ENCODE measurements around the gene AKAP13. TPM values are rescaled to one million over a fixed set of nuclear protein-coding genes. Genes with fewer than 3 reads are reported as not detected.

Gene AKAP13
- total and polyA plus RNA-seq, 5 experiments from 2014 or later: 113 to 244 (median 131) TPM

DNA sequence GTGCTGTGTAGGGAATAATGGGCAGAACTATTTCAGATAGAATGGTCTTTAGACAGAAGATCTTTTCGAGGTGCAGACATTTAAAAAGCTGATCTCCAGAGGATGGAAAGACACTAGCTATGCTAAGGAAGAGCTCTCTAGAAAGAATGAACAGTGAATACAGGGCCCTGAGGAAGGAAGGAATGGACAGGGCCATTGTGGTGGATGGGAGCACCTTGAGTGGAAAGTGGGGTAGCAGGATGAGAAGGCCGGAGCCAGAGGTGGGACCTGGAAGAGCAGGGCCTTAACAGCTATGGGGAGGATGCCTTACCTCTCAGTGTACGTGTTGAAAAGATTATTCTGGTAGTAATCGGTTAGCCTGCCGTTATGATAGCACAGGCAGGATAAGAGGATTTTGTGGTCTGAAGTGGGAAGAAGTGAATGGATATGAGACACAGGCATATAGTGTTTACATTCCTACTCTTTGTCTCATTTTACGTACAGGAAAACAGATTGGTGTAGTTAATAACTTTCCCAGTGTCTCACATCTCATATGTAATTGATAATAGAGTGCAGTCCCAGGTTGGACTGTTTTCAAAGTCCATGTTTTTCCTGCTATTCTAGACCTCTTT lies 241.9 kb downstream of the AKAP13 start:
- Mint-ChIP-seq H3K27ac (peak overlapping the region in 8 of 10 donors; percentile 5 to 77 (median 34)), H3K27me3 (no peaks in the 10 kb centered on the region), H3K4me3 (peak overlapping the region in 1 of 10 donors; percentile 21), H3K4me1 (peaks cover 29 to 58% (median 49%) of the 10 kb centered on the region in 4 donors), H3K36me3 (peaks cover 0 to 13% (median 10%) of the 10 kb centered on the region in 3 donors), H3K9me3 (no peaks in the 10 kb centered on the region)
- POLR2A ChIA-PET: interaction anchor here (0.7 kb wide), 1 partner anchor 242 kb away, joined by 3 read pairs; the partner anchor contains the start of gene AKAP13
- no peak for DNase-seq
- no peak for ATAC-seq

DNA sequence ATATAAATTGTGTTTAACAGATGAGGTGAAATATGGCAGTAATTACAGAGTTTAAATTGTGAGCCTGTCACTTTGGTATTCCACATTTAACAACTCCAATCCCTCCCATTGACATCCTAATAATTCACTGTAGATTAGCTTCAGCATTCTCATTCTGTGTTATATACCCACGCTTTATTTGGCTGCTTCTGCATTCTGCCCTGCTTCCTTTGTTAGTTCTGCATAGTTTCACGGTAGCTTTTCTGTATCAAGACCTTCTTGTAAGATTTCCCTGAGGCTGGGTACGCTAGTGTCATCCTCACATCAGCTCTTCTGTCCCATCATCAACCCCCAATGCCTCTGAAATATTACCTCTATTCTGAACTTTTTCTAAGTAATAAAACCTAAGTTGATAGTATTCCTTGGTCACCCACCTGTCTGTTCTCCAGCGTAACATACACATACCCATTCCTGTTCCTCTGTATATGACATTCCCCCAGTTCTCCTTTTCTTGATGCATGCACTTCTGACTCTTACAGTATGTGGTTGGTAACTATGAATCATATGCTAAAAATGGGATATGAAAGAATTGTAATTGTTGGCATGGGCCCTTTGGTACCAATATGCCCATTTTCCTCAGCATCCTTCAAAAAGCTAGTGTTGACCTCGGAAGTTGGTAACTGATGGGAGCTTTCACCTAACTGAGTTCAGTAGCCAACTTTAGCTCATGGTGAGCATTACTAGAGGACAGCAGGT lies 243.1 kb downstream of the AKAP13 start:
- H3K27me3 Mint-ChIP-seq: no peaks in the 10 kb centered on the region
- POLR2A ChIA-PET: no interaction called here
- ATAC-seq (no peak), DNase-seq (no peak)
- peak overlapping the region in 1 of 10 donors; percentile 23 for H3K4me3 Mint-ChIP-seq
- peaks cover 0 to 22% (median 15%) of the 10 kb centered on the region in 3 donors for H3K36me3 Mint-ChIP-seq
- no peaks in the 10 kb centered on the region for H3K9me3 Mint-ChIP-seq
- H3K27ac Mint-ChIP-seq: peak overlapping the region in 6 of 10 donors; percentile 9 to 71 (median 30)
- H3K4me1 Mint-ChIP-seq: peaks cover 28 to 69% (median 56%) of the 10 kb centered on the region in 4 donors

DNA sequence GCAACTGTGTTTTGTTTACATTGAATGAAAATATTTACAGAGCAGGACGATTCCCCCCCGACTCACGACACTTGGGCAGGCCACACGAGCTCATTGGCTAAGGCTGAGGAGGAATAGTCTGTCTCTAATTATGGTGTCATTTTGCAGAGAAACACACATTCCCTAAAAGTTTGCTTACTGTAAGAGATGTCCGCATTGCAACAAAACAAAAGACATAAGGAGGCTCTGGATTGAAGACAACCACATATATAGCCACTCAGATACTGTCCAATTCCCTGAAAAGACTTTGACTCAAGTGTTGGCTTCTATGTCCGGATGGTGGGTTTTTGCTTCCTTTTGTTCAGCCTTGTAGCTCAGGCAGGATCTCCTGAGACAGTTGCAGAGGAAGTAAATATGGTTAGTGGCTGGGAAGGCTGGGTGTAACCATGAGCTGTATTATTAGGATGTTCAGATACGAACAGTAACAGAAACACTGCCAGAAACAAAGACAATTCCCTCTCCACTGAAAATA lies 243.9 kb downstream of the AKAP13 start:
- ATAC-seq (peak; percentile 33 to 61), DNase-seq (peak in 2 of 10 donors; percentile 21 to 22)
- Mint-ChIP-seq H3K9me3 (no peaks in the 10 kb centered on the region), H3K27me3 (no peaks in the 10 kb centered on the region), H3K4me1 (peaks cover 30 to 74% (median 61%) of the 10 kb centered on the region in 4 donors), H3K36me3 (peaks cover 0 to 27% (median 18%) of the 10 kb centered on the region in 3 donors), H3K27ac (peak overlapping the region in 9 of 10 donors; percentile 7 to 78 (median 41)), H3K4me3 (peak overlapping the region; percentile 17 to 72 (median 70))
- POLR2A ChIA-PET: interaction anchor here (0.9 to 1.3 kb wide), 2 partner anchors 9 to 66 kb away, joined by 3 read pairs; no protein-coding TSS in a partner anchor

DNA sequence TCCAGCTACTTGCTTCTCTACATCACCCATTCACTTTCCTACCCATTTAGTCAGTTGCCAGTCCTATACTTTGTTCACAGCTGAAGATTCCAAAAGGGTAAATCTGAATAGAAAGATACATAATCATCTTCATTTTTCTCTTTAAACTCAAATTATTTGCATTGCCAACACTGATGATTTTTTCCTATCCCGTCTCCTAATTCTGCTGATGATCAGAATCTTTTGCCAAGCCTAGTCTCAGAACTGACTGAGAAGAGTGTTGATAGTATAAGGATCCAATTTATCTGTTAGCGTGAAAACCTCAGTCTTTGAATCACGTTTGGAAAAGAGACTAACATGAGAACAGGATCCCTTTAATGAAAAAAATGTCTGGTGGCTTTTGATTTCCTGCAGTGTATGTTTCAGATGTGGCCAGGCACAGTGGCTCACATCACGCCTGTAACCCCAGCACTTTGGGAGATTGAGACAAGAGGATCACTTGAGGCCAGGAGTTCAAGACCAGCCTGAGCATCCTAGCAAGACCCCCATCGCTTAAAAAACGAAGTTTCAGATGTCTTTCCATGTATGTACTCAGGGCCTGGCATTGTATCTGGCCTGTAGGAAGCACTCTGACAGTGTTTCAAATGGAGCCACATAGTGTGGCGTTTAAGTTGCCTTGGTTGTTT lies 244.9 kb downstream of the AKAP13 start:
- POLR2A ChIA-PET: interaction anchor here (0.9 to 1.3 kb wide), 3 partner anchors 8 to 65 kb away, joined by 3 read pairs; no protein-coding TSS in a partner anchor
- H3K36me3 Mint-ChIP-seq: peaks cover 0 to 31% (median 18%) of the 10 kb centered on the region in 3 donors
- peak overlapping the region; percentile 45 to 91 (median 76) for H3K27ac Mint-ChIP-seq
- ATAC-seq: peak; percentile 49 to 74
- peak overlapping the region; percentile 26 to 72 (median 60) for H3K4me3 Mint-ChIP-seq
- DNase-seq: peak in 4 of 10 donors; percentile 20 to 41 (median 27)
- no peaks in the 10 kb centered on the region for H3K9me3 Mint-ChIP-seq
- no peaks in the 10 kb centered on the region for H3K27me3 Mint-ChIP-seq
- peaks cover 33 to 79% (median 66%) of the 10 kb centered on the region in 4 donors for H3K4me1 Mint-ChIP-seq

DNA sequence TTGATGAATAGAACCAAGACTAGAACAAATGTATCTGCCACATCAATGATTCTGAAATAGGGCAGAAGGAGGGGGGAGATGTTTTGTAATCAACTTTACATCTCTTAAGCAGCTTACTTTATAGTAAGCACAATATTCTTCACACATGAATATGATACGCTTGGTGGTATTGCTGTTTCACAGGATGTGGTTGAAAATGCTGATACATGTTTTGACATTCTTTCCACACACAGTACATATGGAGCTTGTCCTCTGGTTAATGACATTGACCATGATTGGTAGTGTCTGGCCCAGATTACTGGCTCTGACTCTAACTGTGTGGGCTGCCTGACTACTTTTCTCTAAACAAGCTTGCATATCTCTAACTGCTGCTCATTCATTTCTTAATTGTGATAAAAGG lies 245.5 kb downstream of the AKAP13 start:
- Mint-ChIP-seq H3K27ac (peak overlapping the region; percentile 1 to 91 (median 76)), H3K36me3 (peaks cover 0 to 32% (median 18%) of the 10 kb centered on the region in 3 donors), H3K9me3 (no peaks in the 10 kb centered on the region), H3K27me3 (no peaks in the 10 kb centered on the region), H3K4me1 (peaks cover 33 to 84% (median 66%) of the 10 kb centered on the region in 4 donors), H3K4me3 (peak overlapping the region in 9 of 10 donors; percentile 26 to 72 (median 63))
- ATAC-seq: peak; percentile 64 to 68
- POLR2A ChIA-PET: interaction anchor here (1.0 kb wide), 1 partner anchor 64 kb away, joined by 3 read pairs; no protein-coding TSS in a partner anchor
- peak in 4 of 10 donors; percentile 4 to 38 (median 26) for DNase-seq

DNA sequence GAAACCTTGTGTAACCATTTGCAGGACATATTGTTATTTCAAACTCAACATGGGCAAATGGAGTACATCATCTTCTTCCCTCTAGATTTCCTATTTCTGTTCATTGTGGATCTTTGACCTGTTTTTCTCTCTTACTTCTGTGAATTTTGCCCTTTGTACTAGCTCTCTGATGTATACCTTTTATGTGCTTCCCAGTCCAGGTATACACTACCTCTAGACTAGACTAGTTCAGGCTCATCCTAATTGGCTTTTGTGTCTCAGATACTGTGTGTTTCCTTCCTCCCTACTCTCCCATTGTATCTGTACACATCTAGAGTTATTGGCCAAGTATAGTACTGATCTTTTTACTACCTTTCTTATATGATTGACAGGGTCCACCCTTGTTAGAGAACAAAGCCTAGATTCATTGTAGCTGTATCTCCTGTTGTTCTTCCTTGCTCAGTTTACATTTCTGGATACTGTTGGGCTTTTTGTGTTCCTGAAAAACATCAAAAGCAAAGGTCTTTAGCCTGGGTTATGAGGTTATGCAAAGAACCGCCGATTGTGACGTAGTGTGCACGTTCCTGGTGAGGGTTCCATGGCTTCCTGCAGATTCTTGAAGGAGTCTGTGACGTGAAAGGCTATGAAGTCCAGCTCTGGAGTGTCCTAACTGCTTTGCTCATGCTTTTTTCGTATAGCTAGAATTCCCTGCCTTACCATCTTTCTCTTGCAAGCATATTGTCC lies 247.0 kb downstream of the AKAP13 start:
- ATAC-seq (no peak), DNase-seq (no peak)
- peaks cover 31 to 78% (median 61%) of the 10 kb centered on the region in 4 donors for H3K4me1 Mint-ChIP-seq
- H3K27ac Mint-ChIP-seq: peak overlapping the region in 4 of 10 donors; percentile 6 to 38 (median 27)
- peaks cover 0 to 33% (median 18%) of the 10 kb centered on the region in 3 donors for H3K36me3 Mint-ChIP-seq
- H3K27me3 Mint-ChIP-seq: no peaks in the 10 kb centered on the region
- POLR2A ChIA-PET: interaction anchor here (0.7 kb wide), 2 partner anchors 11 to 45 kb away, joined by 3 read pairs; no protein-coding TSS in a partner anchor
- H3K4me3 Mint-ChIP-seq: peak overlapping the region in 2 of 10 donors; percentile 8 to 12
- H3K9me3 Mint-ChIP-seq: no peaks in the 10 kb centered on the region

DNA sequence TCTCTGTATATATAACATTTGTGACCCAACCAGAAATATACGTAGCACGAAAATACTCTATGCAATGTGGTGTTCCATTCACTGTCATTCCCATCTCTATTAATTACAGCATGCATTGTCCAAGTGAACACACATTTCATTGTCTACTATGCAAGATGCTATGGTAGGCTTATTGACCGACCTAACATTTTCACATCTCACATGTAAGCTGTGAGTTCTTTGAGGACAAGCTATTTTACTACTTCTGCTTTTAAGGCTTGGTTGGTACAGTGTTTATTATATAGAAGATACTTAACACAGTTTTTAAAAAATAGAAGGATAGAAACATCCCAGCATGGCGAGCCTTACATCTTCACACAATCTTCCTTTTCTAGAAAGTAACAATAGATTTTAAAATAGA lies 249.9 kb downstream of the AKAP13 start:
- no peaks in the 10 kb centered on the region for H3K27me3 Mint-ChIP-seq
- no peaks in the 10 kb centered on the region for H3K9me3 Mint-ChIP-seq
- ATAC-seq (no peak), DNase-seq (no peak)
- H3K4me1 Mint-ChIP-seq: peaks cover 19 to 56% (median 42%) of the 10 kb centered on the region in 4 donors
- H3K36me3 Mint-ChIP-seq: peaks cover 0 to 36% (median 18%) of the 10 kb centered on the region in 3 donors
- POLR2A ChIA-PET: no interaction called here
- H3K4me3 Mint-ChIP-seq: no peak overlapping the region
- H3K27ac Mint-ChIP-seq: peak overlapping the region in 2 of 10 donors; percentile 16 to 73

DNA sequence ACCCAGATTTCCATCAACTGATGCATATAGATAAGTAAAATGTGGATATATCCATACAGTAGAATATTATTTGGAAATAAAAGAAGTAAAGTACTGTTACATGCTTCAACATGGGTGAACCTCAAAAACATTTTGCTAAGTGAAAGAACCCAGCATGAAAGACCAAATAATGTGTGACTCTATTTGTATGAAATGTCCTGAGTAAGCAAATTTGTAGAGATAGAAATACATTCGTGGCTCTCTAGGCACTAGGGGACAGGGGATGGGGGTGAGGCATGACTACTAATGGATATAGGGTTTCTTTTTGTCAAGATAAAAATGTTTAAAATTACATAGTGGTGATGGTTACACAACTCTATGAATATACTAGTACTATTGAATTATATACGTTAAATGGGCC lies 250.6 kb downstream of the AKAP13 start:
- H3K27me3 Mint-ChIP-seq: no peaks in the 10 kb centered on the region
- H3K4me1 Mint-ChIP-seq: peaks cover 15 to 51% (median 36%) of the 10 kb centered on the region in 4 donors
- H3K4me3 Mint-ChIP-seq: no peak overlapping the region
- H3K36me3 Mint-ChIP-seq: peaks cover 0 to 32% (median 16%) of the 10 kb centered on the region in 3 donors
- H3K27ac Mint-ChIP-seq: peak overlapping the region in 1 of 10 donors; percentile 16
- DNase-seq: no peak
- POLR2A ChIA-PET: no interaction called here
- ATAC-seq: no peak
- H3K9me3 Mint-ChIP-seq: no peaks in the 10 kb centered on the region

DNA sequence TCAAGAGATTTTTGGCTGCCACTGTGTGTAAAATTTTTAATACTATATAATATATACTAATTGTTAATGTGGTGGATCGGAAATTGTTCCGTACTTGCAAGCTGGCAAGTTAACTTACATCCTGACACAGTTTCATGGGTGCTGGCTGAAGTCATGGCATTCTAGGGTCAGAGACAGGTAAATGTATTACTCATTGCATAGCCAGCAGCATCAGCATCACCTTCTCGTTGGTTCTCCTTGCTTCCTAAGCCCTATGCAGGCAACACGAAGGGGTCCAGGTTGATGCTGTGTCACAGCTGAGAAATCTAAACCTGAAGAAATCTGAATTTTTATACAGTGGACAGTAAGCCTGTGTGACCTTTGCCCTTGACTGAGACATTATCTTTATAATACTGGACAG lies 251.6 kb downstream of the AKAP13 start:
- ATAC-seq (no peak), DNase-seq (no peak)
- Mint-ChIP-seq H3K27ac (peak overlapping the region in 1 of 10 donors; percentile 4), H3K4me1 (peaks cover 14 to 46% (median 34%) of the 10 kb centered on the region in 4 donors), H3K9me3 (no peaks in the 10 kb centered on the region), H3K36me3 (peaks cover 0 to 34% (median 12%) of the 10 kb centered on the region in 3 donors), H3K4me3 (no peak overlapping the region), H3K27me3 (no peaks in the 10 kb centered on the region)
- POLR2A ChIA-PET: no interaction called here

GRCh38 chr15:85633859-85634258 lies 253.5 kb downstream of the AKAP13 start:
- POLR2A ChIA-PET: interaction anchor here (1.1 kb wide), 1 partner anchor 9 kb away, joined by 3 read pairs; no protein-coding TSS in a partner anchor
- H3K36me3 Mint-ChIP-seq: peaks cover 0 to 30% (median 6%) of the 10 kb centered on the region in 3 donors
- H3K4me1 Mint-ChIP-seq: peaks cover 15 to 38% (median 26%) of the 10 kb centered on the region in 4 donors
- no peaks in the 10 kb centered on the region for H3K27me3 Mint-ChIP-seq
- no peak for ATAC-seq
- no peaks in the 10 kb centered on the region for H3K9me3 Mint-ChIP-seq
- DNase-seq: no peak
- H3K4me3 Mint-ChIP-seq: no peak overlapping the region
- H3K27ac Mint-ChIP-seq: peak overlapping the region in 4 of 10 donors; percentile 20 to 60 (median 42)

GRCh38 chr15:85636351-85636750 lies 255.9 kb downstream of the AKAP13 start:
- DNase-seq (no peak), ATAC-seq (no peak)
- H3K4me3 Mint-ChIP-seq: no peak overlapping the region
- H3K27ac Mint-ChIP-seq: peak overlapping the region in 2 of 10 donors; percentile 14 to 22
- POLR2A ChIA-PET: no interaction called here
- peaks cover 0 to 41% (median 10%) of the 10 kb centered on the region in 3 donors for H3K36me3 Mint-ChIP-seq
- peaks cover 10 to 26% (median 19%) of the 10 kb centered on the region in 4 donors for H3K4me1 Mint-ChIP-seq
- H3K9me3 Mint-ChIP-seq: no peaks in the 10 kb centered on the region
- no peaks in the 10 kb centered on the region for H3K27me3 Mint-ChIP-seq
